Measurements from ENCODE around the gene TLNRD1.

TLNRD1 gene

DNA sequence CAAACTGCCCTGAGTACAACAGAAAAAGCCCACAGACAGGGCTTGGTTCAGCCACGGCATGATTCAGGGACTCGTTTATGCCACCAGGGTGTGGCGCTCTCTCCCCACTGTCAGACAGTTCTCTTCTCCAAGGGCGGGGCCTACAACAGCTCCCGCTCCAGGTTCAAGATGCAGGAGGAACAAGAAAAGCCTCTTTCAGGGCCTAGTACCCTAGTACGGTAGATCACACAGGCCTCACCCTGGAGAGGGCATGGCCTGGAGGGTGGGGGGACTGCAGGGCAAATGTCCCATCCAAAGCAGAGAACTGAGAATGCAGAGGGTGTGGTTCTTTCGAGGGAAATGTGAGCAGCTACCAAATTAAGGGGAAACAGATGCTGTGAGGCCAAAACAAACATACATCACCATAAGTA lies 23.1 kb upstream of the TLNRD1 start:
- DNase-seq (ENCODE audit: low read depth in 2 of 2): no peak

- DNase-seq (ENCODE audit: low read depth in 2 of 2): no peak
These were observed 21.9 kb upstream of the TLNRD1 start for GRCh38 chr15:80978685-80979329.

- DNase-seq (ENCODE audit: low read depth in 2 of 2): no peak
These were observed 21.1 kb upstream of the TLNRD1 start for GRCh38 chr15:80979538-80980200.

DNA sequence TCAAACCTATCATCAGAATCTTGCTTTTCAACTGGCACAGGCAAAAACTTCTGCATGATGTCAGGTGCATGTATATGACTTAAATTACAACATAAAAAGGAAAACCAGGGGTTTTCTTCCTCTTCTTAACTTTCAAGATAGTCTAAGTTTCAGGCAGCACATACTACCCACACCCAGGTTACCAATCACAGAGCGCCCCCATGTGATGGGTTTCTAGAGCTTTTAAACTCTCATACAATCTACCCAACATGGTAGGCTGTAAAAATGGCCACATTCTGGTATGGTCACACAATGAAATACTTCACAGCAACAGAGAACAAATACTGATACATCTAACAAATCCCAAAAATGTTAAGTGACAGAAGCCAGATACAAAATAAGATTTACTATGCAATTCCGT lies 18.5 kb upstream of the TLNRD1 start:
- no peak for DNase-seq (ENCODE audit: low read depth in 2 of 2)

DNA sequence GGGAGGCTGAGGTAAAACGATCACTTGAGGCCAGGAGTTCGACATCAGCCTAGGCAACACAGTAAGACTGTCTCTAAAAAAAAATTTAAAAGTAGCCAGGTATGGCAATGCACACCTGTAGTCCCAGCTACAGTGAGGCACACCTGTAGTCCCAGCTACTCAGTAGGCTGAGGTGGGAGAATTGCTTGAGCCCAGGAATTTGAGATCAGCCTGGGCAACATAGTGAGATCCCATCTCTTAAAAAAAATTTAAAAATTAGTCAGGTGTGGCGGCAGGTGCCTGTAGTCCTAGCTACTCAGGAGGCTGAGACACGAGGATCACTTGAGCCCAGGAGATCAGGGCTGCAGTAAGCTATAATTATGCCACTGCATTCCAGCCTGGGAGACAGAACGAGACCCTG lies 17.9 kb upstream of the TLNRD1 start:
- no peak for DNase-seq (ENCODE audit: low read depth in 2 of 2)

- DNase-seq (ENCODE audit: low read depth in 2 of 2): no peak
These were observed 15.9 kb upstream of the TLNRD1 start for GRCh38 chr15:80984856-80985255.

GRCh38 chr15:80985981-80986380 lies 14.7 kb upstream of the TLNRD1 start:
- no peak for DNase-seq (ENCODE audit: low read depth in 2 of 2)

GRCh38 chr15:80986487-80986886 lies 14.2 kb upstream of the TLNRD1 start:
- no peak for DNase-seq (ENCODE audit: low read depth in 2 of 2)

DNA sequence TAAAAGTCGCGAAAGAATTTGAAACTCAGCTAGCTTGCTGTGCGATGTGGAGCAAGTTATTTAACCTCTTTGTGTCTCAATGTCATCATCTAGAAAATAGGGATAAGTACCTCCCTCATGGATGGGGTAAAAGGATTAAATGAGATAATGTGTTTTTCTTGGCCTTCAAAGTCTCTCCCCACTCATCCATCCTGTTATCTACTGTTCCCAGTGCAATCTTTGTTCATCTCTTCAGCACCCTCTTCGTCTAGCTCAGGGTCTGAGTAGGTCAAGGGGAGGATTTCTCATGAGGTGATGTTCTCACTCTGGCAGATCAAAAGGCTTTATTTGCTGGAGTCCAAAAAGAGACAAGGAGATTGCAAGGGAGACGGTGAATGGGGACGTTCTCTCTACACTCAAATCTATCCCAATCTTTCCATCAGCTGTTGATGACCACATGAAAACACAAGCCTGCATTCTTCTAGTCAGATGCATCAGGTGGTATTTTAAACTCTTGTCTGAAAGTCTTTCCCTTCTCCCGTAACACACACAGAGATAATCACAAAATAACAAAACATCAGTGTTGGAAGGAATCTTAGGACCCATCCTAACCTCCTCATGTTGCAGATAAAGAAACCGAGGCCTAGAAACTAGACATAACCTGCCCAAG lies 12.5 kb upstream of the TLNRD1 start:
- DNase-seq (ENCODE audit: low read depth in 2 of 2): no peak

DNA sequence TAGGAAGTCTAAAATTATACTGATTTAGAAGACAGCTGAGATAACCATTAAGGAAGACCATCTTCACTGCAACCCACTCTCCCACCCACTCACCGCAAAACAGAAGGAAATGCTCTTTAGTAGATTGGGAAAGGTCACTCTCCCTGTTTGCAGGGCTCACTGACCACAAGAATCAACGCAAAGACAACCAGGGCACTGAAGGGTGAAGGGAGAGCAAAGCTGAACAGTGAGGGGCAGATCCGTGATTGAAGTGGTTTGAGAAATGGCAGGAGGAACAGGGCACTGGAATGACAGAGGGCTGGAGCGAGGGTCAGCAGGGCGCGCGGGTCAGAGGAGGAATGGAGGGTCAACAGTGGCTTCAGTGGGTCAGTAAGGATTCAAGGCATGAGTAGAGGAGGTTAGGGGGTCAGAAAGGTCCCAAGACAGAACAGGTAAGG lies 11.6 kb upstream of the TLNRD1 start:
- DNase-seq (ENCODE audit: low read depth in 2 of 2): no peak

- DNase-seq (ENCODE audit: low read depth in 2 of 2): peak; percentile 91 to 93
These were observed 10.9 kb upstream of the TLNRD1 start, which contains the start of gene MESD for GRCh38 chr15:80989518-80990478. Gene MESD (minus strand): TSS chr15:80989819. CDS start chr15:80989791, 28 bp downstream.

DNA sequence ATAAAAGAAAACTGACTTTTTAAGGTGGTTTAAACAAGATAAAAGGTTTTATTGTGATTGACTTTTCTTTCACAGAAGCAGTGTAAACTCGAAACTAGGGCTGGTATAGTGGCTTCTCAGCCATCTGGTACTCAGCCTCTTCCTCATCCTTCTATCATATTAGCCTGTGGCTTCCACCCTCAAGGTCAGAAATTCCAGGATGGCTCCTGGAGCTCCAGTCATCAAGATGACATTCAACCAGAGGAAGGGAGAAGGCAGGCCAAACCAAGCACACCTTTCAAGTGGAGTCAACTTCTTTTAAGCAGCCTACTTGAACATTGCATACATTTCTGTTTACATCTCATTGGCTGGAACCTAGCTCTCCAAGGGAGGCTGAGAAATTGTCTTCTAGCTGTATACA lies 9.8 kb upstream of the TLNRD1 start:
- DNase-seq (ENCODE audit: low read depth in 2 of 2): no peak

GRCh38 chr15:80991421-80991820 lies 9.3 kb upstream of the TLNRD1 start:
- no peak for DNase-seq (ENCODE audit: low read depth in 2 of 2)

- DNase-seq (ENCODE audit: low read depth in 2 of 2): no peak
These were observed 8.7 kb upstream of the TLNRD1 start for GRCh38 chr15:80992006-80992405.

DNA sequence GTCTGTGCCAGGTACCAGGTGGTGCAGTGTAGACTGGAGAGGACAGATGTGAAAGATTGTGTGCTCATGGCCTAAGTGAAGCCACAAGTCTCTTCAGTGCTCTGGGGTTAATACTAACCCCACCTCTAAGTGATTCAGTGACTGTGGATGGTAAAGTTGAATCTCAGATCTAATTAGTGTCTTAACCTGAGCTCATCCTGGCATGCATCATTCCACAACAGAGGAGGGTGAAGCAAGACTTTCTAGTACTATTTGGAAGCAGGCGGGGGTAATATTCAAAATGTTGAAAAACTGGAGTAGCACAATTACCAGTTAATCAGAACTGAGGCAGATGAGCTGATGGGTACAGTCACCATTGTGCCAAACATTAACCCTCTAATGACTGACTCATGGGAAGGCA lies 8.3 kb upstream of the TLNRD1 start:
- DNase-seq (ENCODE audit: low read depth in 2 of 2): no peak

GRCh38 chr15:80996247-80996646 lies 4.5 kb upstream of the TLNRD1 start:
- DNase-seq (ENCODE audit: low read depth in 2 of 2): no peak

- no peak for DNase-seq (ENCODE audit: low read depth in 2 of 2)
These were observed 3.0 kb upstream of the TLNRD1 start for GRCh38 chr15:80997692-80998091.

- DNase-seq (ENCODE audit: low read depth in 2 of 2): no peak
These were observed 2.5 kb upstream of the TLNRD1 start for GRCh38 chr15:80998251-80998650.

GRCh38 chr15:80999623-81000036 lies 1.1 kb upstream of the TLNRD1 start:
- DNase-seq (ENCODE audit: low read depth in 2 of 2): peak in 1 of 2 donors; percentile 40

DNA sequence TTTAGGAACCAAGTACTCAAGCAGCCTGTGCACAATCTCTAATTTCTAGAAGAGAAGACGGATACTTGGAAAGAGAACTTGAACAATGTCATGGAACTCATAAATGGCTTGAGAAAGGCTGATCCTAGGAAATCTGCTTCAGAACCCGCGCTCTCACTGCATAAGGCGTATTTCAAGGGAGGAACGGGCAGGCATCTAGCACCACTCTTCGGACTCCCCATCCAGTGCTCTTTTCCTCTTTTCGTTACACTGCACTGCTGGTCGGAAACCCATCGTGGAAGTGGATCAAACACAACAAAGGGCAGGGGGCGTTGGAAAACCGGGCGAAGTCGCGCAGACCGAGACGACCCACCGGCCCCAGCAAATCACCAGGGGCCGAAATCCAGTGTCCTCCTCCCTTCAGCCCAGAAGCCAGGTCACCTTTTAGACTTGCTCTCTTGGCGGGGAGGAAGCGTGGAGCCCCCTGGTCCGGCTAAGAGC lies 539 bp upstream of the TLNRD1 start:
- no peak for DNase-seq (ENCODE audit: low read depth in 2 of 2)

- DNase-seq (ENCODE audit: low read depth in 2 of 2): peak in 1 of 2 donors; percentile 26
These were observed 657 bp downstream of the TLNRD1 start for GRCh38 chr15:81001152-81002008.

Measured in stimulated activated CD8-positive, alpha-beta memory T cell treated with anti-CD3 and anti-CD28 coated beads, Interleukin-15, amount 100 ng/mL, for 4 hours (primary cell).